Panc1 (cell line): ENCODE data around the gene ECI1.

Experiments
- POLR2AphosphoS5 ChIP-seq: IDR thresholded peaks from 2 replicates; pipeline ENCODE4 v1.6.1; 2012; ENCODE audit warnings: mild to moderate bottlenecking, low read depth, low read length, moderate library complexity
- SIN3A ChIP-seq: IDR thresholded peaks from 2 replicates; pipeline ENCODE4 v1.6.1; 2012; ENCODE audit warnings: low read depth, mild to moderate bottlenecking, low read length, moderate library complexity, borderline replicate concordance; ENCODE audit not compliant: insufficient read depth
- TF ChIP-seq, protein P1 (sequence below): fragments of 450-650 bp; IDR thresholded peaks from 2 replicates; pipeline ENCODE4 v1.5.1; 2017; ENCODE audit warnings: mild to moderate bottlenecking
- TF ChIP-seq, protein P2 (sequence below), 2 experiments: IDR thresholded peaks; 2 replicates each; pipeline ENCODE4 v1.6.1; 2011 to 2012; ENCODE audit warnings: low read depth in 2 of 2, control low read depth in 1 of 2, low read length in 1 of 2, mild to moderate bottlenecking in 1 of 2, moderate library complexity in 1 of 2; ENCODE audit not compliant: insufficient read depth in 1 of 2

DNA sequence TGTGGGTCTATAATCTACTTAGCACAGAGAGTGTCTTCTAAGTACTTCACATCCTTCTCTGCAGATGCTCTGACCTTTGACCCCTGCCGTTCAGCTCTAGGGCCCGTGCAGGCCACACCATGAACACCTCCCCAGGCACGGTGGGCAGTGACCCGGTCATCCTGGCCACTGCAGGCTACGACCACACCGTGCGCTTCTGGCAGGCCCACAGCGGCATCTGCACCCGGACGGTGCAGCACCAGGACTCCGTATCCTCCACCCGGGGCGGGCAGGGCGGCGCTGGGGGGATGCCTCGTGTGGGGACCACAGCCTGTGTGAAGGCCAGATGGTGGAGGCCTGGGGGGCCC lies 45.4 kb downstream of the ECI1 start:
- TF ChIP-seq, protein P1, sequence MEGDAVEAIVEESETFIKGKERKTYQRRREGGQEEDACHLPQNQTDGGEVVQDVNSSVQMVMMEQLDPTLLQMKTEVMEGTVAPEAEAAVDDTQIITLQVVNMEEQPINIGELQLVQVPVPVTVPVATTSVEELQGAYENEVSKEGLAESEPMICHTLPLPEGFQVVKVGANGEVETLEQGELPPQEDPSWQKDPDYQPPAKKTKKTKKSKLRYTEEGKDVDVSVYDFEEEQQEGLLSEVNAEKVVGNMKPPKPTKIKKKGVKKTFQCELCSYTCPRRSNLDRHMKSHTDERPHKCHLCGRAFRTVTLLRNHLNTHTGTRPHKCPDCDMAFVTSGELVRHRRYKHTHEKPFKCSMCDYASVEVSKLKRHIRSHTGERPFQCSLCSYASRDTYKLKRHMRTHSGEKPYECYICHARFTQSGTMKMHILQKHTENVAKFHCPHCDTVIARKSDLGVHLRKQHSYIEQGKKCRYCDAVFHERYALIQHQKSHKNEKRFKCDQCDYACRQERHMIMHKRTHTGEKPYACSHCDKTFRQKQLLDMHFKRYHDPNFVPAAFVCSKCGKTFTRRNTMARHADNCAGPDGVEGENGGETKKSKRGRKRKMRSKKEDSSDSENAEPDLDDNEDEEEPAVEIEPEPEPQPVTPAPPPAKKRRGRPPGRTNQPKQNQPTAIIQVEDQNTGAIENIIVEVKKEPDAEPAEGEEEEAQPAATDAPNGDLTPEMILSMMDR, result no peak
- TF ChIP-seq, protein P2, sequence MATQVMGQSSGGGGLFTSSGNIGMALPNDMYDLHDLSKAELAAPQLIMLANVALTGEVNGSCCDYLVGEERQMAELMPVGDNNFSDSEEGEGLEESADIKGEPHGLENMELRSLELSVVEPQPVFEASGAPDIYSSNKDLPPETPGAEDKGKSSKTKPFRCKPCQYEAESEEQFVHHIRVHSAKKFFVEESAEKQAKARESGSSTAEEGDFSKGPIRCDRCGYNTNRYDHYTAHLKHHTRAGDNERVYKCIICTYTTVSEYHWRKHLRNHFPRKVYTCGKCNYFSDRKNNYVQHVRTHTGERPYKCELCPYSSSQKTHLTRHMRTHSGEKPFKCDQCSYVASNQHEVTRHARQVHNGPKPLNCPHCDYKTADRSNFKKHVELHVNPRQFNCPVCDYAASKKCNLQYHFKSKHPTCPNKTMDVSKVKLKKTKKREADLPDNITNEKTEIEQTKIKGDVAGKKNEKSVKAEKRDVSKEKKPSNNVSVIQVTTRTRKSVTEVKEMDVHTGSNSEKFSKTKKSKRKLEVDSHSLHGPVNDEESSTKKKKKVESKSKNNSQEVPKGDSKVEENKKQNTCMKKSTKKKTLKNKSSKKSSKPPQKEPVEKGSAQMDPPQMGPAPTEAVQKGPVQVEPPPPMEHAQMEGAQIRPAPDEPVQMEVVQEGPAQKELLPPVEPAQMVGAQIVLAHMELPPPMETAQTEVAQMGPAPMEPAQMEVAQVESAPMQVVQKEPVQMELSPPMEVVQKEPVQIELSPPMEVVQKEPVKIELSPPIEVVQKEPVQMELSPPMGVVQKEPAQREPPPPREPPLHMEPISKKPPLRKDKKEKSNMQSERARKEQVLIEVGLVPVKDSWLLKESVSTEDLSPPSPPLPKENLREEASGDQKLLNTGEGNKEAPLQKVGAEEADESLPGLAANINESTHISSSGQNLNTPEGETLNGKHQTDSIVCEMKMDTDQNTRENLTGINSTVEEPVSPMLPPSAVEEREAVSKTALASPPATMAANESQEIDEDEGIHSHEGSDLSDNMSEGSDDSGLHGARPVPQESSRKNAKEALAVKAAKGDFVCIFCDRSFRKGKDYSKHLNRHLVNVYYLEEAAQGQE (IDR thresholded peaks at IDR 0.05; ENCODE audit: insufficient read depth in 1 of 2, low read depth in 2 of 2, low read length in 1 of 2), result no peak
- TF ChIP-seq POLR2AphosphoS5, result no peak
- no peak for TF ChIP-seq SIN3A
